ENCODE measurements around the gene CCDC197. TPM values are rescaled to one million over a fixed set of nuclear protein-coding genes. Genes with fewer than 3 reads are reported as not detected.
A peak's percentile ranks its signal among the peaks of the same experiment; 100 is the strongest.

The CCDC197 gene
- total RNA-seq, result not detected

GRCh38 chr14:93997082-93997481, at the start of gene CCDC197:
CCDC197 (plus strand) TSS chr14:93997301; CDS start chr14:93998132, 831 bp downstream.
- DNase-seq (ENCODE audit: low spot score), result no peak

DNA sequence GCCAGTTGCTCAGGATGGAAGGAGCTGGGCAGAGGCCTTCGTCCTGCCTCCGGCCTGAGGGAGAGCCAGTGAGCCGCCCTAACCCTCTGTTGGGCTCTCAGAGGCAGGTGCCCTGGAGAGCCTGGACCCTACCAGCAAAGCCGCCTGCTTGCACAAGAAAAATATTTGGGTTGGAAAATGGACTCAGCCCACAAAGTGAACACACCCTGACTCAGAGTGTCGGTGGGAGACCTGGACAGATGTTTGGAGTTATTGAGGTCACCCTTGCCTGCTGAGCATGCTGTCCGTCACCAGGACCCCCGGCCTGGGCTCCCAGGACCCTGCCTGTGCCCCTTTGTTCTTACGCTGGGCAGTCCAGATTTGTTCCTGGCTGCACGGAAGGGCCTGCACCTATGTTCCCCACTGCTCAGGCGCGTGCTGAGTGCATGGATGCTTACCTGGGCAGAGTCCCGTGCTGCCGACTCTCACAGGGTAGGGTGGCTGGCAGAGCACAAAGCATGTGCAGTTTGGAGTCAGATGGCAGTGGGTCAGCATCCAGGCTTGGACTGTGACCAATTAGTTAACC, 47.5 kb upstream of the CCDC197 start:
- DNase-seq (ENCODE audit: low spot score), result no peak

DNA sequence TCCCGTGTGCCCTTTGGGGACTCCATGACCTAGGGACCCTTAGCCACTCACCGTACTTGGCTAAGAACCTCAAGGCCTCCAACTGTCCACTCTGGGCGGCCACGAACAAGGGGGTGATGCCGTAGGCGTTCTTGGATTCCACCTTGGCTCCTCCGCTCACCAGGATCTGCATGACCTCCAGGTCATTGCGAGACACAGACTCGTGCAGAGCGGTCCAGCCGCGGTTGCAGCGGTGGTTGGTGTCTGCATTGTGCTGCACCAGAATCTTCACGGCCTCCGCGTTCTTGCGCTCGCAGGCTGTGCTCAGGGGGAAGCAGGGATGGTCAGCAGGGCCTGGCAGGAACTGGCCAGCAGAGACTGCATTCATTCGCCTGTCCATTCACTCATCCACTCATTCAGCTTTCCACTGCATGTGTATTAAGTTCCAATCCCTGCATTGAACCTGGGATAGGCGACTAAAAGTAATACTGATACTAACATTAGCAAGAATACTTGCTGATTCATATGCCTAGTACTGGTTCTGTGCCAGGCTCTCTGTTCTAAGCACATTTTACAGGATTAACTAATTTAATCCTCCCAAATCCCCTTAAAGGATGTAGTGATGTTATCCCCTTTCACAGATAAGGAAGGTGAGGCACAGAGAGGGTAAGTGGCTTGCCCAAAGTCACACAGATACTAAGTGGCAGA, 46.0 kb upstream of the CCDC197 start:
- no peak for DNase-seq (ENCODE audit: low spot score)

- no peak for DNase-seq (ENCODE audit: low spot score)
Observed at GRCh38 chr14:93951635-93952540, 45.2 kb upstream of the CCDC197 start.

- DNase-seq (ENCODE audit: low spot score), result no peak
Observed at GRCh38 chr14:93952829-93953228, 44.3 kb upstream of the CCDC197 start.

- DNase-seq (ENCODE audit: low spot score), result no peak
Observed at GRCh38 chr14:93953263-93953662, 43.8 kb upstream of the CCDC197 start.

- no peak for DNase-seq (ENCODE audit: low spot score)
Observed at GRCh38 chr14:93953739-93954515, 43.2 kb upstream of the CCDC197 start.

DNA sequence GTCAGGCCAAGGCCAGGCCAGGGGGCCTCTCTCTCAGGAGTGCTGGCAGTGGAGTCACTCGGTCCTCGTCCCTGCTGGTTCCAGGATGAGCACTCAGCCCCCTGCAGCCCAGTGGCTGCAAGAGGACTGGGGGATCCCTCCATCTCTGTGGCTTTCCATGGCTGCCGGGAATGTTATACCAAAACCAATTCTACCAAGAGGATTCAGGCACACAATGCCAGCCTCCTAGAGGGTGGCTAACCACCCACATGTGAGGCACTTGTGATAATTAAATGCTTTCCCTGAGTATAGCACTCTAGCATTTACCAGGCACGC, 42.6 kb upstream of the CCDC197 start:
- DNase-seq (ENCODE audit: low spot score), result no peak

- DNase-seq (ENCODE audit: low spot score), result no peak
Observed at GRCh38 chr14:93954900-93955849, 41.9 kb upstream of the CCDC197 start.

GRCh38 chr14:93955850-93956481, 41.1 kb upstream of the CCDC197 start:
- no peak for DNase-seq (ENCODE audit: low spot score)

- DNase-seq (ENCODE audit: low spot score), result no peak
Observed at GRCh38 chr14:93956514-93957332, 40.4 kb upstream of the CCDC197 start.

GRCh38 chr14:93957333-93957710, 39.8 kb upstream of the CCDC197 start:
- DNase-seq (ENCODE audit: low spot score), result no peak

GRCh38 chr14:93957751-93958566, 39.1 kb upstream of the CCDC197 start:
- no peak for DNase-seq (ENCODE audit: low spot score)

DNA sequence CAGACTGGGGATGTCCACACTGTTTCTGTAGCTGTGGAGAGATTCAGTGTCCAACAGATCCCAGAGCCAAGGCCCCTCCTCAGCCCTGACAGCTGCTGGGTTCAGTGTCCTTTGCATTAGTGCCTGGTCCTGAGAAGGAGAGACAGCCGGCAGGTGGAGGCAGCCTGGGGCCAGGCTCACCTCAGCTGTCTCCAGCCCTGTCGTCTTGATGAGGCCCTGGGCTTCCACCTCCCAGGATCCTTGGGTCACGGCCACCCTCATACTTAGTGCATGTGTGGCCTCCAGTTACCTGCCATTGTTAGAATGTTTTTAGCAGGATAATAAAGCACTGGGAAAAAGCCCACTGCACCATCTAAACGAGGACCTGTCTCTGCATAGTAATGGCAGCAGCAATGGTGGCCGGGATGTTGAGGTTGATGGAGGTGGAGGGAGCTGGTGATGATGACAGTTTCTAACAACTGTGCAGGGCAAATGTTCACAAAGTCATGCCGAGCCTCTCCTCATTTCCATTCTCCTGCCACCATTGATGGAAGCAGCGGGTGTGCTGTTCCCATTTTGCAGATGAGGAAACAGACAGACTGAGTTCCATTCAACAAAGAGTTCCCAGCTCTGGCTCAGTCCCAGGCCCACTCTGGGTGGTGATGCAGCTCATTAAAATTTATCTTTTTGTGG, 38.4 kb upstream of the CCDC197 start:
- DNase-seq (ENCODE audit: low spot score), result no peak

DNA sequence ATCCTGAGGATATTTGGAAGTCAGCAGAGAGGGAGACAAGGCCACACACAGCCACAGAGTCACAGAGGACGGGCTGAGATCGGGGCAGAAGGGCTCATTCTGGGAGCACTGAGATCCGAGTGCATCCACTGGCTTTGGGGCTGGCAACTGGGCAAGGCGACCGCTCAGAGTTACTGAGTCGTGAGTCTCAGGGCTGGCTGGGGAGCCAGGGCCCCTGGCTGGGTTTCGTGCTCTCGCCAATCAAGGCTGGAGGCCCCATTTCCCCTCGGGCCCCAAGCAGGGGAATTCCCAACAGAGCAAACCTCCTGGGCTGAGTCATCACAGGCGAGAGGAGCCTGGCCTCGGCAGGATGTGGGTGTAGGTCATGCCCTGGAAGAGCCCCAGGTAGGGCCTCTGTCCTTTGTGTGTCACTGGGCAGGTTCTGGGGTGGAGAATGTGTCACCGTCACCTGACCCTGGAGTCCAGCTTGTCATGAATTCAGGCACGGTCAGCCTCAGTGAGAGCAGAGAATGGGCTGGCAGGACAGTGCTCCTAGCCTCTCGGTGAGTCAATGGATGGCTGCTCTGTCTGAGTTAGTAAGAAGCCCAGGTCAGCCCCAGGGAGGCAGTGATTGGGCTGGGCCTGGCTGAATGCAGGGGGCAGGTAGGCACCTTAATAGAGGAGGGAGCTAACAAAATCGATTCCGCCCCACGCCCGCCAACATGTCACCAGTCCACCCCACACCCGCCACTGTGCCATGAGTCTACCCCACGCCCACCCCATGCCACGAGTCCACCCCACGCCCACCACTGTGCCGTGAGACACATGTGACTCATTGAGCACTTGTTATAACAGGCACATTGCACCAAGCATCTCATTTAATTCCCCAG, 37.6 kb upstream of the CCDC197 start:
- peak; percentile 83 for DNase-seq (ENCODE audit: low spot score)

GRCh38 chr14:93960108-93960475, 37.0 kb upstream of the CCDC197 start:
- DNase-seq (ENCODE audit: low spot score), result no peak

- no peak for DNase-seq (ENCODE audit: low spot score)
Observed at GRCh38 chr14:93960774-93961438, 36.2 kb upstream of the CCDC197 start.
